Glutamatergic neuron (in vitro differentiated cells): ENCODE data around the gene HEYL. TPM values are rescaled to one million over a fixed set of nuclear protein-coding genes. Genes with fewer than 3 reads are reported as not detected.

Experiments used
- DNase-seq: peaks from one replicate; pipeline ENCODE4 v3.0.0; 2022
- H3K27ac Mint-ChIP-seq: one replicate; pipeline ENCODE4 v1.8.0; 2020; ENCODE audit warnings: mild to moderate bottlenecking, mixed read lengths, inconsistent platforms; ENCODE audit not compliant: unreplicated experiment
- H3K27me3 Mint-ChIP-seq: one replicate; pipeline ENCODE4 v1.8.0; 2020; ENCODE audit warnings: mild to moderate bottlenecking, moderate library complexity, mixed read lengths, inconsistent platforms; ENCODE audit not compliant: unreplicated experiment
- H3K36me3 Mint-ChIP-seq: one replicate; pipeline ENCODE4 v1.8.0; 2020; ENCODE audit warnings: mild to moderate bottlenecking, mixed read lengths, inconsistent platforms; ENCODE audit not compliant: unreplicated experiment
- H3K4me1 Mint-ChIP-seq: one replicate; pipeline ENCODE4 v1.8.0; 2020; ENCODE audit warnings: mild to moderate bottlenecking, low read depth, mixed read lengths, inconsistent platforms; ENCODE audit not compliant: unreplicated experiment
- H3K4me3 Mint-ChIP-seq: one replicate; pipeline ENCODE4 v1.8.0; 2020; ENCODE audit warnings: mild to moderate bottlenecking, mixed read lengths, inconsistent platforms; ENCODE audit not compliant: unreplicated experiment
- H3K9me3 Mint-ChIP-seq: one replicate; pipeline ENCODE4 v1.8.0; 2020; ENCODE audit warnings: mild to moderate bottlenecking, moderate library complexity, mixed read lengths, inconsistent platforms; ENCODE audit not compliant: unreplicated experiment
- CTCF ChIP-seq: fragments of 200-600 bp; sonication (generic); IDR thresholded peaks from one replicate; pipeline ENCODE4 v1.5.0; 2021; ENCODE audit not compliant: partially characterized antibody, unreplicated experiment
- total RNA-seq: library from RNA; stranded (reverse); fragmentation: NEBNext Ultra II Directional; extraction: Animal tissue kit (Norgen Biotek cat#: 25700); gene quantifications from one replicate; pipeline ENCODE4 v1.2.1, GENCODE V29; 2021; ENCODE audit not compliant: unreplicated experiment

HEYL gene
- total RNA-seq, 1 donor from 2014 or later: 9.0 TPM

- Mint-ChIP-seq H3K27me3 (peaks cover 28% of the 10 kb centered on the region), H3K4me1 (no peaks in the 10 kb centered on the region), H3K4me3 (no peak overlapping the region), H3K27ac (no peak overlapping the region), H3K36me3 (peaks cover 5% of the 10 kb centered on the region), H3K9me3 (no peaks in the 10 kb centered on the region)
- no peak for DNase-seq
- TF ChIP-seq CTCF: no peak
Measured at GRCh38 chr1:39679821-39680220, 40.4 kb upstream of the HEYL start.

GRCh38 chr1:39678889-39679288 is 39.4 kb upstream of the HEYL start:
- TF ChIP-seq CTCF: no peak
- H3K9me3 Mint-ChIP-seq: no peaks in the 10 kb centered on the region
- no peak overlapping the region for H3K4me3 Mint-ChIP-seq
- peaks cover 30% of the 10 kb centered on the region for H3K27me3 Mint-ChIP-seq
- H3K4me1 Mint-ChIP-seq: no peaks in the 10 kb centered on the region
- peaks cover 5% of the 10 kb centered on the region for H3K36me3 Mint-ChIP-seq
- no peak for DNase-seq
- H3K27ac Mint-ChIP-seq: no peak overlapping the region

GRCh38 chr1:39677645-39678044 is 38.2 kb upstream of the HEYL start:
- Mint-ChIP-seq H3K27me3 (peaks cover 34% of the 10 kb centered on the region), H3K4me1 (no peaks in the 10 kb centered on the region), H3K4me3 (no peak overlapping the region), H3K27ac (no peak overlapping the region), H3K36me3 (peaks cover 4% of the 10 kb centered on the region), H3K9me3 (no peaks in the 10 kb centered on the region)
- TF ChIP-seq CTCF: no peak
- no peak for DNase-seq

GRCh38 chr1:39676948-39677548 is 37.6 kb upstream of the HEYL start:
- Mint-ChIP-seq H3K4me3 (no peak overlapping the region), H3K4me1 (no peaks in the 10 kb centered on the region), H3K9me3 (peaks cover 2% of the 10 kb centered on the region), H3K27ac (no peak overlapping the region), H3K27me3 (peaks cover 32% of the 10 kb centered on the region), H3K36me3 (no peaks in the 10 kb centered on the region)
- TF ChIP-seq CTCF: no peak
- DNase-seq: no peak

GRCh38 chr1:39675220-39675619 is 35.8 kb upstream of the HEYL start:
- Mint-ChIP-seq H3K36me3 (peaks cover 6% of the 10 kb centered on the region), H3K9me3 (peaks cover 6% of the 10 kb centered on the region), H3K27ac (no peak overlapping the region), H3K27me3 (peaks cover 34% of the 10 kb centered on the region), H3K4me1 (peaks cover 1% of the 10 kb centered on the region), H3K4me3 (no peak overlapping the region)
- TF ChIP-seq CTCF: no peak
- no peak for DNase-seq
